Measurements from ENCODE around the gene GNGT2.
"Not testable (repeated sequence)": the region's sequence is repeated elsewhere in the genome, so short reads cannot be mapped to it uniquely, and the experiment has no call there.

Gene GNGT2

GRCh38 chr17:49187301-49187700 is 23.1 kb downstream of the GNGT2 start:
- TF ChIP-seq CTCF (IDR thresholded peaks at IDR 0.05; ENCODE audit: low read depth, low read length) (no peak), POLR2A (IDR thresholded peaks at IDR 0.05; ENCODE audit: extremely low read depth, insufficient read length) (no peak), MAX (IDR thresholded peaks at IDR 0.05; ENCODE audit: low read depth, low read length) (no peak), MYC (IDR thresholded peaks at IDR 0.05; ENCODE audit: low read depth, low read length) (no peak)
- DNase-seq (ENCODE audit: low read depth), result no peak
- no peak overlapping the region for H3K4me3 ChIP-seq (ENCODE audit: low read depth, low read length)

- H3K4me3 ChIP-seq (ENCODE audit: low read depth, low read length); DNase-seq (ENCODE audit: low read depth): not testable (repeated sequence)
Measured at GRCh38 chr17:49185381-49185780, 25.0 kb downstream of the GNGT2 start.

- not testable (repeated sequence) for H3K4me3 ChIP-seq (ENCODE audit: low read depth, low read length)
Measured at GRCh38 chr17:49184522-49184921, 25.9 kb downstream of the GNGT2 start.

GRCh38 chr17:49183801-49184200 is 26.6 kb downstream of the GNGT2 start:
- DNase-seq (ENCODE audit: low read depth), result no peak
- TF ChIP-seq CTCF (IDR thresholded peaks at IDR 0.05; ENCODE audit: low read depth, low read length) (no peak), POLR2A (IDR thresholded peaks at IDR 0.05; ENCODE audit: extremely low read depth, insufficient read length) (no peak), MAX (IDR thresholded peaks at IDR 0.05; ENCODE audit: low read depth, low read length) (no peak), MYC (IDR thresholded peaks at IDR 0.05; ENCODE audit: low read depth, low read length) (no peak)
- H3K4me3 ChIP-seq (ENCODE audit: low read depth, low read length), result no peak overlapping the region

More at GRCh38 chr17:49184522-49184921, 25.9 kb downstream of the GNGT2 start:
- DNase-seq (ENCODE audit: low read depth), result not testable (repeated sequence)

- DNase-seq (ENCODE audit: low read depth), result no peak
- TF ChIP-seq POLR2A (IDR thresholded peaks at IDR 0.05; ENCODE audit: extremely low read depth, insufficient read length) (no peak), MAX (IDR thresholded peaks at IDR 0.05; ENCODE audit: low read depth, low read length) (no peak), CTCF (IDR thresholded peaks at IDR 0.05; ENCODE audit: low read depth, low read length) (no peak), MYC (IDR thresholded peaks at IDR 0.05; ENCODE audit: low read depth, low read length) (no peak)
- no peak overlapping the region for H3K4me3 ChIP-seq (ENCODE audit: low read depth, low read length)
Measured at GRCh38 chr17:49183341-49183740, 27.0 kb downstream of the GNGT2 start.

- no peak overlapping the region for H3K4me3 ChIP-seq (ENCODE audit: low read depth, low read length)
- no peak for DNase-seq (ENCODE audit: low read depth)
Measured at GRCh38 chr17:49180998-49181635, 29.3 kb downstream of the GNGT2 start.

More at GRCh38 chr17:49180998-49181635, 29.3 kb downstream of the GNGT2 start:
- TF ChIP-seq MYC (IDR thresholded peaks at IDR 0.05; ENCODE audit: low read depth, low read length) (no peak), CTCF (IDR thresholded peaks at IDR 0.05; ENCODE audit: low read depth, low read length) (no peak), MAX (IDR thresholded peaks at IDR 0.05; ENCODE audit: low read depth, low read length) (no peak), POLR2A (IDR thresholded peaks at IDR 0.05; ENCODE audit: extremely low read depth, insufficient read length) (no peak)
